Measurements from ENCODE around the gene WDR64. TPM values are rescaled to one million over a fixed set of nuclear protein-coding genes. Genes with fewer than 3 reads are reported as not detected.

The WDR64 gene
- total and polyA plus RNA-seq, 2 of the 13 experiments (the other 11 are each of a cell fraction or from before 2014, with no cell fraction given): not detected

- TF ChIP-seq THAP9 (CRISPR knock-in tag; IDR thresholded peaks at IDR 0.05; ENCODE audit: borderline replicate concordance) (no peak), NFE2L1 (CRISPR knock-in tag; IDR thresholded peaks at IDR 0.05; ENCODE audit: borderline replicate concordance) (no peak), SRY (CRISPR knock-in tag; IDR thresholded peaks at IDR 0.05) (no peak), ZNF75D (CRISPR knock-in tag; IDR thresholded peaks at IDR 0.05; ENCODE audit: borderline replicate concordance) (no peak), MYNN (CRISPR knock-in tag; IDR thresholded peaks at IDR 0.05; ENCODE audit: low read depth) (no peak; the same call in 1 of the 2 replicates), SNRNP70 (IDR thresholded peaks at IDR 0.05; ENCODE audit: low read depth, low read length) (no peak), ZNF501 (CRISPR knock-in tag; IDR thresholded peaks at IDR 0.05) (no peak; the same call in 1 of the 2 replicates), ZNF556 (CRISPR knock-in tag; IDR thresholded peaks at IDR 0.05; ENCODE audit: borderline replicate concordance) (no peak), ARNT (IDR thresholded peaks at IDR 0.05) (no peak), ZNF333 (CRISPR knock-in tag; IDR thresholded peaks at IDR 0.05; ENCODE audit: borderline replicate concordance) (no peak), THAP11 (CRISPR knock-in tag; IDR thresholded peaks at IDR 0.05) (no peak; the same call in 1 of the 2 replicates), TCF7 (IDR thresholded peaks at IDR 0.05; ENCODE audit: low read depth) (no peak), ZSCAN29 (CRISPR knock-in tag; conservative IDR thresholded peaks at IDR 0.05) (no peak), KDM5B (CRISPR knock-in tag; IDR thresholded peaks at IDR 0.05; ENCODE audit: borderline replicate concordance) (no peak), HNRNPL (IDR thresholded peaks at IDR 0.05; ENCODE audit: low read depth, low read length) (no peak), CCDC6 (CRISPR knock-in tag; IDR thresholded peaks at IDR 0.05) (peak; percentile 75; the same call in 1 of the 2 replicates)
- TF ChIP-seq, protein P1, sequence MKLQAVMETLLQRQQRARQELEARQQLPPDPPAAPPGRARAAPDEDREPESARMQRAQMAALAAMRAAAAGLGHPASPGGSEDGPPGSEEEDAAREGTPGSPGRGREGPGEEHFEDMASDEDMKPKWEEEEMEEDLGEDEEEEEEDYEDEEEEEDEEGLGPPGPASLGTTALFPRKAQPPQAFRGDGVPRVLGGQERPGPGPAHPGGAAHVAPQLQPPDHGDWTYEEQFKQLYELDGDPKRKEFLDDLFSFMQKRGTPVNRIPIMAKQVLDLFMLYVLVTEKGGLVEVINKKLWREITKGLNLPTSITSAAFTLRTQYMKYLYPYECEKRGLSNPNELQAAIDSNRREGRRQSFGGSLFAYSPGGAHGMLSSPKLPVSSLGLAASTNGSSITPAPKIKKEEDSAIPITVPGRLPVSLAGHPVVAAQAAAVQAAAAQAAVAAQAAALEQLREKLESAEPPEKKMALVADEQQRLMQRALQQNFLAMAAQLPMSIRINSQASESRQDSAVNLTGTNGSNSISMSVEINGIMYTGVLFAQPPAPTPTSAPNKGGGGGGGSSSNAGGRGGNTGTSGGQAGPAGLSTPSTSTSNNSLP (IDR thresholded peaks at IDR 0.05; ENCODE audit: low read depth, low read length): no peak
- TF ChIP-seq, protein P2, sequence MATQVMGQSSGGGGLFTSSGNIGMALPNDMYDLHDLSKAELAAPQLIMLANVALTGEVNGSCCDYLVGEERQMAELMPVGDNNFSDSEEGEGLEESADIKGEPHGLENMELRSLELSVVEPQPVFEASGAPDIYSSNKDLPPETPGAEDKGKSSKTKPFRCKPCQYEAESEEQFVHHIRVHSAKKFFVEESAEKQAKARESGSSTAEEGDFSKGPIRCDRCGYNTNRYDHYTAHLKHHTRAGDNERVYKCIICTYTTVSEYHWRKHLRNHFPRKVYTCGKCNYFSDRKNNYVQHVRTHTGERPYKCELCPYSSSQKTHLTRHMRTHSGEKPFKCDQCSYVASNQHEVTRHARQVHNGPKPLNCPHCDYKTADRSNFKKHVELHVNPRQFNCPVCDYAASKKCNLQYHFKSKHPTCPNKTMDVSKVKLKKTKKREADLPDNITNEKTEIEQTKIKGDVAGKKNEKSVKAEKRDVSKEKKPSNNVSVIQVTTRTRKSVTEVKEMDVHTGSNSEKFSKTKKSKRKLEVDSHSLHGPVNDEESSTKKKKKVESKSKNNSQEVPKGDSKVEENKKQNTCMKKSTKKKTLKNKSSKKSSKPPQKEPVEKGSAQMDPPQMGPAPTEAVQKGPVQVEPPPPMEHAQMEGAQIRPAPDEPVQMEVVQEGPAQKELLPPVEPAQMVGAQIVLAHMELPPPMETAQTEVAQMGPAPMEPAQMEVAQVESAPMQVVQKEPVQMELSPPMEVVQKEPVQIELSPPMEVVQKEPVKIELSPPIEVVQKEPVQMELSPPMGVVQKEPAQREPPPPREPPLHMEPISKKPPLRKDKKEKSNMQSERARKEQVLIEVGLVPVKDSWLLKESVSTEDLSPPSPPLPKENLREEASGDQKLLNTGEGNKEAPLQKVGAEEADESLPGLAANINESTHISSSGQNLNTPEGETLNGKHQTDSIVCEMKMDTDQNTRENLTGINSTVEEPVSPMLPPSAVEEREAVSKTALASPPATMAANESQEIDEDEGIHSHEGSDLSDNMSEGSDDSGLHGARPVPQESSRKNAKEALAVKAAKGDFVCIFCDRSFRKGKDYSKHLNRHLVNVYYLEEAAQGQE (IDR thresholded peaks at IDR 0.05; ENCODE audit: borderline replicate concordance in 1 of 2, low read depth in 1 of 2, low read length in 2 of 2): no peak; a peak in 1 of 4 replicates
- TF ChIP-seq, protein P3, sequence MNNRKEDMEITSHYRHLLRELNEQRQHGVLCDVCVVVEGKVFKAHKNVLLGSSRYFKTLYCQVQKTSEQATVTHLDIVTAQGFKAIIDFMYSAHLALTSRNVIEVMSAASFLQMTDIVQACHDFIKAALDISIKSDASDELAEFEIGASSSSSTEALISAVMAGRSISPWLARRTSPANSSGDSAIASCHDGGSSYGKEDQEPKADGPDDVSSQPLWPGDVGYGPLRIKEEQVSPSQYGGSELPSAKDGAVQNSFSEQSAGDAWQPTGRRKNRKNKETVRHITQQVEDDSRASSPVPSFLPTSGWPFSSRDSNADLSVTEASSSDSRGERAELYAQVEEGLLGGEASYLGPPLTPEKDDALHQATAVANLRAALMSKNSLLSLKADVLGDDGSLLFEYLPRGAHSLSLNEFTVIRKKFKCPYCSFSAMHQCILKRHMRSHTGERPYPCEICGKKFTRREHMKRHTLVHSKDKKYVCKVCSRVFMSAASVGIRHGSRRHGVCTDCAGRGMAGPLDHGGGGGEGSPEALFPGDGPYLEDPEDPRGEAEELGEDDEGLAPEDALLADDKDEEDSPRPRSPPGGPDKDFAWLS (CRISPR knock-in tag; IDR thresholded peaks at IDR 0.05; ENCODE audit: borderline replicate concordance): no peak
Measured at GRCh38 chr1:241640149-241640866, 11.8 kb upstream of the WDR64 start, which contains the start of the genes CHML and OPN3 (continued).
